Cardiac fibroblast (primary cell): ENCODE measurements around the gene BAIAP2L1.
"Not testable (repeated sequence)": the region's sequence is repeated elsewhere in the genome, so short reads cannot be mapped to it uniquely, and the experiment has no call there.

ENCODE experiments used
- DNase-seq, 2 donors: peaks; one replicate each; pipeline versions ENCODE4 v3.0.0 to v3.0.0-alpha.2; 2010; ENCODE audit warnings: low read depth in 2 of 2
- H3K4me3 ChIP-seq, 2 donors: replicated peaks in 1 of 2; 1 replicate in 1 of 2; 2 replicates in 1 of 2; pipeline ENCODE4 v1.5.1; 2011; ENCODE audit warnings: low read depth in 2 of 2, low read length in 2 of 2, mild to moderate bottlenecking in 2 of 2, moderate library complexity in 1 of 2
- TF ChIP-seq, protein P1 (sequence below): IDR thresholded peaks from one replicate; pipeline ENCODE4 v1.5.1; 2011; ENCODE audit warnings: low read depth, mild to moderate bottlenecking, low read length, inconsistent platforms

BAIAP2L1 gene

GRCh38 chr7:98409843-98410242, 9.0 kb upstream of the BAIAP2L1 start:
- H3K4me3 ChIP-seq = no peak overlapping the region
- peak in 1 of 2 donors; percentile 18 for DNase-seq
- TF ChIP-seq, protein P1, sequence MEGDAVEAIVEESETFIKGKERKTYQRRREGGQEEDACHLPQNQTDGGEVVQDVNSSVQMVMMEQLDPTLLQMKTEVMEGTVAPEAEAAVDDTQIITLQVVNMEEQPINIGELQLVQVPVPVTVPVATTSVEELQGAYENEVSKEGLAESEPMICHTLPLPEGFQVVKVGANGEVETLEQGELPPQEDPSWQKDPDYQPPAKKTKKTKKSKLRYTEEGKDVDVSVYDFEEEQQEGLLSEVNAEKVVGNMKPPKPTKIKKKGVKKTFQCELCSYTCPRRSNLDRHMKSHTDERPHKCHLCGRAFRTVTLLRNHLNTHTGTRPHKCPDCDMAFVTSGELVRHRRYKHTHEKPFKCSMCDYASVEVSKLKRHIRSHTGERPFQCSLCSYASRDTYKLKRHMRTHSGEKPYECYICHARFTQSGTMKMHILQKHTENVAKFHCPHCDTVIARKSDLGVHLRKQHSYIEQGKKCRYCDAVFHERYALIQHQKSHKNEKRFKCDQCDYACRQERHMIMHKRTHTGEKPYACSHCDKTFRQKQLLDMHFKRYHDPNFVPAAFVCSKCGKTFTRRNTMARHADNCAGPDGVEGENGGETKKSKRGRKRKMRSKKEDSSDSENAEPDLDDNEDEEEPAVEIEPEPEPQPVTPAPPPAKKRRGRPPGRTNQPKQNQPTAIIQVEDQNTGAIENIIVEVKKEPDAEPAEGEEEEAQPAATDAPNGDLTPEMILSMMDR = no peak

DNA sequence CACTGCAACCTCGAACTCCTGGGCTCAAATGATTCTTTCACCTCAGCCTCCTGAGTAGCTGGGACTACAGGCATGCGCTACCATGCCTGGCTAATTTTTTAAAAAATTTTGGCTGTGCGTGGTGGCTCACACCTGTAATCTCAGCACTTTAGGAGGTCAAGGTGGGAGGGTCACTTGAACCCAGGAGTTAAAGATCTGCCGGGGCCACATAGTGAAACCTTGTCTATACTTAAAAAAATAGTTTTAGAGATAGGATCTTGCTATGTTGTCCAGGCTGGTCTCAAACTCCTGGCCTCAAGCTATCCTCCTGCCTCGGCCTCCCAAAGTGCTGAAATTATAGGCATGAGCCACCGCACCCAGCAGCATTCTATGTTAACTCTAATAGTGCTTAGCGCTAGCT, 7.3 kb upstream of the BAIAP2L1 start:
- DNase-seq, H3K4me3 ChIP-seq: not testable (repeated sequence)

GRCh38 chr7:98406827-98407226, 5.9 kb upstream of the BAIAP2L1 start:
- H3K4me3 ChIP-seq = no peak overlapping the region
- DNase-seq = no peak
- TF ChIP-seq, protein P1 = no peak

- no peak for DNase-seq
- TF ChIP-seq, protein P1 = no peak
- H3K4me3 ChIP-seq = no peak overlapping the region
These were observed 4.0 kb upstream of the BAIAP2L1 start for GRCh38 chr7:98404840-98405239.

- TF ChIP-seq, protein P1 = no peak
- H3K4me3 ChIP-seq = peak overlapping the region; percentile 53 to 65
- peak; percentile 5 to 16 for DNase-seq
These were observed 874 bp downstream of the BAIAP2L1 start for GRCh38 chr7:98399890-98400541.

- DNase-seq = peak in 1 of 2 donors; percentile 23
- TF ChIP-seq, protein P1 = no peak
- peak overlapping the region in 1 of 2 donors; percentile 65 for H3K4me3 ChIP-seq
These were observed 1.4 kb downstream of the BAIAP2L1 start for GRCh38 chr7:98399462-98399861.

- TF ChIP-seq, protein P1 = no peak
- DNase-seq = no peak
- H3K4me3 ChIP-seq = no peak overlapping the region
These were observed 2.1 kb downstream of the BAIAP2L1 start for GRCh38 chr7:98398567-98399372.
